Activated B cell treated with CpG ODN at 0.5 μM for 24 hours (primary cell): ENCODE results near the gene PTBP3. TPM values are rescaled to one million over a fixed set of nuclear protein-coding genes. Genes with fewer than 3 reads are reported as not detected.

ENCODE experiments used
- ATAC-seq: fragments of 200-7000 bp; cut with Tn5 transposase; one replicate; pipeline ENCODE4 v1.10.0; 2021; ENCODE audit warnings: low read depth, mild to moderate bottlenecking, moderate library complexity
- CTCF ChIA-PET: fragments of 350-600 bp; sonication (Branson Sonifier 250); formaldehyde crosslinking; loops from one replicate; lab custom pipeline; 2021; ENCODE audit warnings: antibody characterized with exemption; lab: Charles Lee
- POLR2A ChIA-PET: fragments of 350-600 bp; sonication (Branson Sonifier 250); formaldehyde crosslinking; loops from one replicate; lab custom pipeline; 2021; ENCODE audit warnings: antibody characterized with exemption; lab: Charles Lee
- DNase-seq: peaks from one replicate; pipeline ENCODE4 v3.0.0; 2022
- H3K27ac Mint-ChIP-seq: one replicate; pipeline ENCODE4 v1.8.0; 2020; ENCODE audit warnings: mixed read lengths
- H3K27me3 Mint-ChIP-seq: one replicate; pipeline ENCODE4 v1.8.0; 2021; ENCODE audit warnings: mixed read lengths
- H3K36me3 Mint-ChIP-seq: one replicate; pipeline ENCODE4 v1.8.0; 2021; ENCODE audit warnings: low read depth, mixed read lengths
- H3K4me1 Mint-ChIP-seq: one replicate; pipeline ENCODE4 v1.8.0; 2021; ENCODE audit warnings: mixed read lengths
- H3K4me3 Mint-ChIP-seq: one replicate; pipeline ENCODE4 v1.8.0; 2020; ENCODE audit warnings: mild to moderate bottlenecking, mixed read lengths
- H3K9me3 Mint-ChIP-seq: one replicate; pipeline ENCODE4 v1.8.0; 2020; ENCODE audit warnings: mixed read lengths
- CTCF ChIP-seq: fragments of 200-600 bp; IDR thresholded peaks from one replicate; pipeline ENCODE4 v1.8.0; 2022; ENCODE audit warnings: antibody characterized with exemption, mild to moderate bottlenecking
- intact Hi-C: fragments of 100-400 bp; cut with micrococcal nuclease; formaldehyde crosslinking; loops from one replicate; pipeline ENCODE4 v1.15.1; 2024
- total RNA-seq: library from RNA; stranded (reverse); gene quantifications from 2 replicates; pipeline ENCODE4 v1.2.3, GENCODE V29; 2022

PTBP3 gene
- total RNA-seq, 1 donor from 2014 or later, result 106 TPM

GRCh38 chr9:112349008-112349333, 15.6 kb upstream of the PTBP3 start:
- ChIA-PET POLR2A (no interaction called here), CTCF (no interaction called here)
- ATAC-seq (no peak), DNase-seq (no peak)
- intact Hi-C loops, result no loop called here
- Mint-ChIP-seq H3K4me1 (peaks cover 9% of the 10 kb centered on the region), H3K36me3 (no peaks in the 10 kb centered on the region), H3K9me3 (no peaks in the 10 kb centered on the region), H3K4me3 (peak overlapping the region; percentile 83), H3K27me3 (peaks cover 4% of the 10 kb centered on the region), H3K27ac (no peak overlapping the region)
- TF ChIP-seq CTCF, result no peak

- no peaks in the 10 kb centered on the region for H3K9me3 Mint-ChIP-seq
- POLR2A ChIA-PET, result interaction anchor here (0.5 kb wide), 1 partner anchor 23 kb away, joined by 3 read pairs; no protein-coding TSS in a partner anchor
- H3K36me3 Mint-ChIP-seq, result no peaks in the 10 kb centered on the region
- peak overlapping the region; percentile 62 for H3K27ac Mint-ChIP-seq
- H3K27me3 Mint-ChIP-seq, result peaks cover 4% of the 10 kb centered on the region
- H3K4me3 Mint-ChIP-seq, result peak overlapping the region; percentile 83
- peak; percentile 74 for ATAC-seq
- intact Hi-C loops, result loop anchor here (1.0 kb wide), 1 partner anchor 14 kb away; no protein-coding TSS in a partner anchor
- TF ChIP-seq CTCF, result no peak
- peak; percentile 53 for DNase-seq
- H3K4me1 Mint-ChIP-seq, result peaks cover 9% of the 10 kb centered on the region
- CTCF ChIA-PET, result no interaction called here
Observed at GRCh38 chr9:112348257-112349007, 15.0 kb upstream of the PTBP3 start.

GRCh38 chr9:112341730-112342129, 8.3 kb upstream of the PTBP3 start:
- Mint-ChIP-seq H3K4me3 (no peak overlapping the region), H3K9me3 (no peaks in the 10 kb centered on the region), H3K4me1 (no peaks in the 10 kb centered on the region), H3K36me3 (no peaks in the 10 kb centered on the region), H3K27me3 (no peaks in the 10 kb centered on the region), H3K27ac (no peak overlapping the region)
- TF ChIP-seq CTCF, result no peak
- DNase-seq (no peak), ATAC-seq (no peak)
- ChIA-PET POLR2A (no interaction called here), CTCF (interaction anchor here (1.3 kb wide), 1 partner anchor 25 kb away, joined by 3 read pairs; no protein-coding TSS in a partner anchor)
- intact Hi-C loops, result no loop called here

GRCh38 chr9:112339886-112340285, 6.5 kb upstream of the PTBP3 start:
- Mint-ChIP-seq H3K27me3 (no peaks in the 10 kb centered on the region), H3K4me3 (no peak overlapping the region), H3K4me1 (no peaks in the 10 kb centered on the region), H3K27ac (no peak overlapping the region), H3K9me3 (no peaks in the 10 kb centered on the region), H3K36me3 (no peaks in the 10 kb centered on the region)
- intact Hi-C loops, result loop anchor here (10.0 kb wide), 1 partner anchor 415 kb away; no protein-coding TSS in a partner anchor
- ChIA-PET CTCF (no interaction called here), POLR2A (no interaction called here)
- no peak for TF ChIP-seq CTCF
- ATAC-seq (no peak), DNase-seq (no peak)

GRCh38 chr9:112338561-112338960, 5.1 kb upstream of the PTBP3 start:
- no peak for TF ChIP-seq CTCF
- ATAC-seq (no peak), DNase-seq (no peak)
- Mint-ChIP-seq H3K27ac (no peak overlapping the region), H3K4me3 (no peak overlapping the region), H3K9me3 (no peaks in the 10 kb centered on the region), H3K36me3 (peaks cover 2% of the 10 kb centered on the region), H3K4me1 (peaks cover 4% of the 10 kb centered on the region), H3K27me3 (no peaks in the 10 kb centered on the region)
- intact Hi-C loops, result loop anchor here (10.0 kb wide), 1 partner anchor 414 kb away; no protein-coding TSS in a partner anchor
- POLR2A ChIA-PET, result no interaction called here
- CTCF ChIA-PET, result no interaction called here
